Small intestine (tissue), 7 donors: ENCODE results near the gene VRK2. TPM values are rescaled to one million over a fixed set of nuclear protein-coding genes. Genes with fewer than 3 reads are reported as not detected.

Source experiments
- DNase-seq, 2 donors: peaks; one replicate each; pipeline versions ENCODE4 v3.0.0 to v3.0.0-alpha.2; 2013
- FAIRE-seq: peaks from 2 replicates; lab custom pipeline; 2012; peaks lifted over from hg19 to GRCh38; lab: Jason Lieb, UNC
- H3K27ac ChIP-seq, 3 donors: one replicate each; pipeline ENCODE4 v1.5.1; 2013; ENCODE audit warnings: low read length in 2 of 3, mild to moderate bottlenecking in 2 of 3, control low read depth in 1 of 3, inconsistent platforms in 1 of 3, low read depth in 1 of 3, moderate library complexity in 1 of 3
- H3K27me3 ChIP-seq, 3 donors: one replicate each; pipeline ENCODE4 v1.6.1; 2013; ENCODE audit warnings: low read length in 3 of 3, inconsistent platforms in 1 of 3; ENCODE audit not compliant: control insufficient read depth in 3 of 3, insufficient read depth in 3 of 3
- H3K36me3 ChIP-seq, 3 donors: one replicate each; pipeline ENCODE4 v1.6.1; 2013; ENCODE audit warnings: low read length in 3 of 3, inconsistent platforms in 1 of 3, low read depth in 1 of 3, mild to moderate bottlenecking in 1 of 3, moderate library complexity in 1 of 3; ENCODE audit not compliant: control insufficient read depth in 3 of 3, insufficient read depth in 2 of 3
- H3K4me1 ChIP-seq, 3 donors: one replicate each; pipeline ENCODE4 v1.6.1; 2013; ENCODE audit warnings: low read length in 2 of 3, inconsistent platforms in 1 of 3, low read depth in 1 of 3, mild to moderate bottlenecking in 1 of 3, moderate library complexity in 1 of 3; ENCODE audit not compliant: control insufficient read depth in 3 of 3, insufficient read depth in 2 of 3
- H3K4me3 ChIP-seq, 3 donors: one replicate each; pipeline ENCODE4 v1.5.1; 2013; ENCODE audit warnings: low read length in 3 of 3, control low read depth in 1 of 3, inconsistent platforms in 1 of 3, low read depth in 1 of 3, mild to moderate bottlenecking in 1 of 3, moderate library complexity in 1 of 3
- H3K9me3 ChIP-seq, 2 donors: one replicate each; pipeline ENCODE4 v1.6.1; 2013; ENCODE audit warnings: low read depth in 1 of 2, low read length in 1 of 2; ENCODE audit not compliant: control insufficient read depth in 2 of 2, insufficient read depth in 1 of 2
- WGBS, 3 donors: extraction: QIAGEN DNeasy Blood & Tissue Kit; methylation state at CpG; one replicate each; pipeline ENCODE4 v1.1.7; 2013; 5-methylcytosine and 5-hydroxymethylcytosine counted together
- polyA plus RNA-seq, 4 donors: library from polyadenylated mRNA; stranded (reverse) in 3 of 4; unstranded in 1 of 4; fragments of 200-250 nt in 3 of 4; fragments of 120-200 nt in 1 of 4; gene quantifications; one replicate each; pipeline versions ENCODE4 v1.2.1 to v1.2.3, GENCODE V29; 2013
- donor health status: healthy with polysubstance abuse.
- donor health status: control.
- donor health status: control.
- donor health status: Bipolar disorder and iron deficiency.
- donor health status: healthy.

VRK2 gene
- polyA plus RNA-seq, 4 donors, result 5.1 to 18.0 (median 6.9) TPM

- no peak overlapping the region for H3K27ac ChIP-seq
- 95 to 99% (median 97%) methylated on average over 3 of the region's 3 CpGs for WGBS, 3 donors
- H3K4me1 ChIP-seq, result no peaks in the 10 kb centered on the region
- FAIRE-seq (no peak), DNase-seq (no peak)
- no peaks in the 10 kb centered on the region for H3K27me3 ChIP-seq
- H3K9me3 ChIP-seq, result no peaks in the 10 kb centered on the region
- H3K4me3 ChIP-seq, result no peak overlapping the region
- H3K36me3 ChIP-seq, result peaks cover 0 to 8% (median 0%) of the 10 kb centered on the region in 3 donors
These were observed 80.5 kb downstream of the VRK2 start for GRCh38 chr2:58127111-58127510.

DNA sequence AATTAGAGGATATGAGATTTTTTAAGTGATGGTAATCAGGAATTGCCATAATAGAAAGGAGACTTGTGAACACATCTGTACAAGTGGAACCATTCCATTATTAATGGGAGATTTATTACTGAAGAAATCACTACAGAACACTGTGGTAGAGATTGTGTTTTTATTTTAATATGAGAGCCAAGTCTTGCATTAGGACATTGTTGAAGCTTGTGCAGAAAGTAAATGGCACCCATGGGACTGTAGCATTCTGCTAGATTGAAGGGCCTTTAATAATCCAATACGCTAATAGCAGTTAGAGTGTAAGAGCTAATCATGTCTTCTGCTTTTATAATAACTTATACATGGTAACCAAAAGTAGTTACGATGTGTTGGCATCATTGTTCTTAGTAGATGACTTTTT, 83.6 kb downstream of the VRK2 start:
- no peak overlapping the region for H3K4me3 ChIP-seq
- H3K9me3 ChIP-seq, result no peaks in the 10 kb centered on the region
- 89 to 100% (median 94%) methylated on average over 2 of the region's 2 CpGs for WGBS, 3 donors
- no peak for FAIRE-seq
- no peaks in the 10 kb centered on the region for H3K27me3 ChIP-seq
- H3K36me3 ChIP-seq, result peaks cover 0 to 6% (median 2%) of the 10 kb centered on the region in 3 donors
- DNase-seq, result no peak
- no peak overlapping the region for H3K27ac ChIP-seq
- no peaks in the 10 kb centered on the region for H3K4me1 ChIP-seq

DNA sequence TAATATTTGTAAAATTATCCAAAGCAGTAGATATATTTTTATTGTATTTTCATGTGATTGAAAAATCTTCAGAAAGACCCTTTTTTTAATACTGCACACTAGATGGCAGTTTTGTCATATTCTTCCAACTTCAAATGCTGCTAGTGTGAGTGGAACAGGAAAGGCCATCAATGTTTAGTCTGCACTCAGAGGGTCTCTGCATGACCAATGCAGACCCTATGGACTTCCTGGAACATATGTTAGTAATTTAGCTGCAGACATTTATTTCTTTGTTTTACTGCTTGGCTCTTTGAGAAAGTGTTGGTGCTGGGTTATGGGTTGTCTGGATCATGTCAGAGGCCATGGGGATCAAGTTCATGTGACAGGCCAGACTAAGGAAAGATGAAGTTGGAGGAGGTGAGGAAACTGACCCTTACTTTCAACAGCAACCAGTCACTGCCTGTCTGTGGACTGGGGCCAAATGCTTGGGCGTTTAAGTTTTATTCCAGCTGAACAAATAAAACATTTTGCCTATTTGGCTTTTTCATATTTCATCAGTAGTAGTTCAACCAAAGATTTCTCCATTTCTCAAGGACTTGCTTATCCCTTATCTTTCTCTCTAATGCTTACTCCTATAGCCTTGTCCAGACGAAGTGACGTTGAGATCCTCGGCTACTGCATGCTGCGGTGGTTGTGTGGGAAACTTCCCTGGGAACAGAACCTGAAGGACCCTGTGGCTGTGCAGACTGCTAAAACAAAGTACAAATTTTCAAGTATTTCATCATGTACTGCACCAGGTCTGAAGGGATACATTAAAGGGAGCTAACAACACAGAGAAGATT, 84.8 kb downstream of the VRK2 start:
- Histone ChIP-seq H3K9me3 (no peaks in the 10 kb centered on the region), H3K27me3 (no peaks in the 10 kb centered on the region), H3K27ac (no peak overlapping the region), H3K4me1 (no peaks in the 10 kb centered on the region), H3K36me3 (peaks cover 0 to 9% (median 2%) of the 10 kb centered on the region in 3 donors), H3K4me3 (no peak overlapping the region)
- FAIRE-seq (no peak), DNase-seq (no peak)
- WGBS, 3 donors, result 81 to 82% (median 81%) methylated on average over 5 of the region's 5 CpGs

GRCh38 chr2:58133395-58133794, 86.8 kb downstream of the VRK2 start:
- Histone ChIP-seq H3K4me3 (no peak overlapping the region), H3K27me3 (no peaks in the 10 kb centered on the region), H3K27ac (no peak overlapping the region), H3K36me3 (peaks cover 0 to 10% (median 2%) of the 10 kb centered on the region in 3 donors), H3K4me1 (no peaks in the 10 kb centered on the region), H3K9me3 (no peaks in the 10 kb centered on the region)
- DNase-seq, result no peak
- no peak for FAIRE-seq

GRCh38 chr2:58135861-58136260, 89.3 kb downstream of the VRK2 start:
- Histone ChIP-seq H3K4me3 (no peak overlapping the region), H3K27ac (no peak overlapping the region), H3K4me1 (no peaks in the 10 kb centered on the region), H3K36me3 (peaks cover 0 to 10% (median 2%) of the 10 kb centered on the region in 3 donors), H3K9me3 (no peaks in the 10 kb centered on the region), H3K27me3 (no peaks in the 10 kb centered on the region)
- 74 to 97% (median 81%) methylated on average over 2 of the region's 2 CpGs for WGBS, 3 donors
- no peak for DNase-seq
- no peak for FAIRE-seq

DNA sequence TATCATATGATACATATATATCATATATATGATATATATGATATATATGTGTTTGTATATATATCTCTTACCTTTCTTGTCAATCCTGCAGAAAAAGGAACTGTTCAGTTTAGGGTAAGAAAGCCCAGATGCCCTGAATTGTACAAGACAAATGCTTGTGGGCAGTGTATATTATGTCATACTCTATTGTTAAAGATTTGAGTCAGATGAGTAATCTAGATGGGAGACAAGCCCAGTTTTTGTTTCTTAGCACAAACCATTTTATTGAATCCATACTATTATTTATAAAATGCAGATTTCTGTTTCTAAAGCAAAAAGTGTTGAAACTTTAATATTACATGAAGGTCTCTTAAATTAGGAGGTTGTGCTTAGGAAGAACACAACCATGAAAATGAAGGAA, 90.6 kb downstream of the VRK2 start:
- Histone ChIP-seq H3K27ac (no peak overlapping the region), H3K36me3 (peaks cover 0 to 5% (median 2%) of the 10 kb centered on the region in 3 donors), H3K4me3 (no peak overlapping the region), H3K9me3 (no peaks in the 10 kb centered on the region), H3K4me1 (no peaks in the 10 kb centered on the region), H3K27me3 (no peaks in the 10 kb centered on the region)
- no peak for DNase-seq
- FAIRE-seq, result no peak

GRCh38 chr2:58137856-58138255, 91.2 kb downstream of the VRK2 start:
- WGBS, 3 donors, result 94 to 100% (median 96%) methylated on average over 1 of the region's 1 CpG

GRCh38 chr2:58138396-58139030, 91.9 kb downstream of the VRK2 start:
- FAIRE-seq, result no peak

More at GRCh38 chr2:58137856-58138255, 91.2 kb downstream of the VRK2 start:
- Histone ChIP-seq H3K4me1 (no peaks in the 10 kb centered on the region), H3K27ac (no peak overlapping the region), H3K9me3 (no peaks in the 10 kb centered on the region), H3K4me3 (no peak overlapping the region), H3K27me3 (no peaks in the 10 kb centered on the region), H3K36me3 (peaks cover 0 to 5% (median 2%) of the 10 kb centered on the region in 3 donors)
- no peak for FAIRE-seq
- DNase-seq, result no peak

More at GRCh38 chr2:58138396-58139030, 91.9 kb downstream of the VRK2 start:
- no peaks in the 10 kb centered on the region for H3K4me1 ChIP-seq
- no peak overlapping the region for H3K4me3 ChIP-seq
- H3K9me3 ChIP-seq, result no peaks in the 10 kb centered on the region
- no peak overlapping the region for H3K27ac ChIP-seq
- no peak for DNase-seq
- no peaks in the 10 kb centered on the region for H3K27me3 ChIP-seq
- WGBS, 3 donors, result 82 to 92% (median 91%) methylated on average over 3 of the region's 3 CpGs
- peaks cover 2 to 5% (median 3%) of the 10 kb centered on the region in 3 donors for H3K36me3 ChIP-seq
